Measurements from ENCODE around the gene KIF23. TPM values are rescaled to one million over a fixed set of nuclear protein-coding genes. Genes with fewer than 3 reads are reported as not detected.

The KIF23 gene
- total RNA-seq, 2 experiments from 2014 or later, result 55.6 to 63.1 TPM

DNA sequence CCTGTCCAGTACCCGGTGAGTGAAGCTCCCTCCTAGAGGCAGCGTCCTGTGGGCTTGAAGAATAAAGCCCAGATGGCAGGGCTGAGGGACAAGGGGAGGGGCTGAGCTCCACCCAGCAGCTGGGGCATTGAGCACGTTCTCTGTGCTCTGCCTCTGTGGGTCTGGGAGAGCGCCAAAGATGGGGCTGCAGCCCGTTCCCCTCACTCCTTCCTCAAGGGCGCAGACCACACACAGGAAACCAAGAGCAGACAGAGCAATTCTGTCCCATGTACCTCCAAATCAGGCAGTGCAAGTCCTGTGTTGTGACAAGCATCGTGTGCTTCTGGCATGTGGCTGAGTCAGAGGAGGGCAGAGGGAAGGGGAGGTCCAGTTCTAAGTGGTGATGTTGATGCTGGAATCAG, 15.7 kb upstream of the KIF23 start:
- H3K27ac Mint-ChIP-seq, result no peak overlapping the region
- H3K4me3 Mint-ChIP-seq, result no peak overlapping the region
- ChIA-PET CTCF (no interaction called here), POLR2A (no interaction called here)
- intact Hi-C loops (cut with micrococcal nuclease), result no loop called here
- H3K9me3 Mint-ChIP-seq, result no peaks in the 10 kb centered on the region
- no peaks in the 10 kb centered on the region for H3K36me3 Mint-ChIP-seq
- H3K27me3 Mint-ChIP-seq, result peaks cover 2% of the 10 kb centered on the region
- no peak for DNase-seq
- peaks cover 12% of the 10 kb centered on the region for H3K4me1 Mint-ChIP-seq (ENCODE audit: low read depth)

DNA sequence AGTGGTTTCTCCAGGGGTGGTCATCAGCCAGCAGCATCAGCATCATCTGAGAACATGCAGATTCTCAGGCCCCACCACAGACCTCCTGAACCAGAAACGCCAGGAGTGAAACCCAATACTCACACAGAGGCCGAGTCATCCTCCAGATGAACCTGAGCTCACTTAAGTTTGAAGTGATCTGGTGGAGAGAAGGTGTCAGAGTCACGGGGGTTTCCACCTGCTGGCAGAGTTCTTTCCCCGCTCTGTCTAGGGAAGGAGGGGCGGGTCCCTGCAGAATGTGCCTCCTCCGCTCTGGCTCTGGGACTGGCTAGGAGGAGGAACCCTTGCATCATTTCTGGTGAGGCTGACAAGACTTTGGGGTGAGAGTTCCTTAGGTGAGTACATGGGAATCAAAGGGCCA, 13.3 kb upstream of the KIF23 start:
- ChIA-PET CTCF (interaction anchor here (1.0 kb wide), 1 partner anchor 62 kb away, joined by 3 read pairs; no protein-coding TSS in a partner anchor), POLR2A (interaction anchor here (0.7 kb wide), 1 partner anchor 13 kb away, joined by 3 read pairs; the partner anchor contains the start of gene KIF23)
- H3K4me1 Mint-ChIP-seq (ENCODE audit: low read depth), result peaks cover 8% of the 10 kb centered on the region
- no peaks in the 10 kb centered on the region for H3K36me3 Mint-ChIP-seq
- peak; percentile 51 for DNase-seq
- no peaks in the 10 kb centered on the region for H3K9me3 Mint-ChIP-seq
- H3K27ac Mint-ChIP-seq, result no peak overlapping the region
- H3K27me3 Mint-ChIP-seq, result peaks cover 10% of the 10 kb centered on the region
- intact Hi-C loops (cut with micrococcal nuclease), result no loop called here
- H3K4me3 Mint-ChIP-seq, result no peak overlapping the region

DNA sequence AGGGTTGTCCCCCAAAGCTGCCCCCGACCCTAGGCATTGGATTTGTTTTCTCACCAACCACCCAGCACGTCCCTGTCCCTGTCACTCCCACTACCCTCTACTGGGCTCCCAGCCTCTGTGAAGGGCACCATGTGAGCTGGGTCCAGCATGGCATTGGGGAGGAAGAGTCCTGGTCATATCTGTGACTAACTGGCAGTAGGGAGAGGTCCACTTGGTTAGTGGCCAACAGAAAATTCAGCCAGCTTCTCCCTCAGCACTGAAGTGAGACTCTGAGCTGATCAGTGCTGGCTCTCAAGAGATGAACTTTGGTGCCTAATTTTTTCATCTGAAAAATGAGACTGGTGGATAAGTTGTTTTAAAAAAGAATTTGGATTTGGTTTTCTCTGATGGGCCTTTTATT, 11.3 kb upstream of the KIF23 start:
- intact Hi-C loops (cut with micrococcal nuclease), result no loop called here
- no peaks in the 10 kb centered on the region for H3K9me3 Mint-ChIP-seq
- H3K36me3 Mint-ChIP-seq, result no peaks in the 10 kb centered on the region
- no peak overlapping the region for H3K4me3 Mint-ChIP-seq
- H3K4me1 Mint-ChIP-seq (ENCODE audit: low read depth), result peaks cover 8% of the 10 kb centered on the region
- no peak overlapping the region for H3K27ac Mint-ChIP-seq
- POLR2A ChIA-PET, result no interaction called here
- peaks cover 15% of the 10 kb centered on the region for H3K27me3 Mint-ChIP-seq
- CTCF ChIA-PET, result interaction anchor here (2.6 kb wide), 1 partner anchor 9 kb away, joined by 20 read pairs; no protein-coding TSS in a partner anchor
- no peak for DNase-seq

DNA sequence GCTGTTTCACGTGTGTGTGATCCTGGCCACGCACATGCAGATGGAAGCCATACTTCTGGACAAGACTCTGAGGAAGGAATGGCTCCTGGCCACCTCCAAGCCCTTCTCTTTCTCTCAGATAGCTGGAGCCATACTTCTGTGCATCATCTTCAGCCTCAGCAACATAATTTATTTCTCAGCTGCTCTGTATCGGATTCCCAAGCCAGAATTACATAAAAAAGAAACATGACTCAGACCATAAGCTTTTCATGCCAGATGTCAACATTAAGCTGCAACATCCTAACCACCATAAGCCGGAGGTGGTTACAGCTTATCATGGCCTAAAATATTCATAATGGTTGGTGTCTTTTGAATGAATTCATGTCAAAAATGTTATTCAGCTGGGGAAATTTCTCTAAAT, 10.6 kb upstream of the KIF23 start:
- Mint-ChIP-seq H3K27ac (no peak overlapping the region), H3K9me3 (no peaks in the 10 kb centered on the region), H3K36me3 (no peaks in the 10 kb centered on the region), H3K27me3 (peaks cover 16% of the 10 kb centered on the region), H3K4me3 (no peak overlapping the region), H3K4me1 (ENCODE audit: low read depth) (peaks cover 6% of the 10 kb centered on the region)
- intact Hi-C loops (cut with micrococcal nuclease), result no loop called here
- ChIA-PET POLR2A (interaction anchor here (1.0 kb wide), 1 partner anchor 10 kb away, joined by 3 read pairs; the partner anchor contains the start of gene KIF23), CTCF (interaction anchor here (0.6 to 2.6 kb wide), 2 partner anchors 9 to 1343 kb away, joined by 4 to 20 read pairs; no protein-coding TSS in a partner anchor)
- no peak for DNase-seq

DNA sequence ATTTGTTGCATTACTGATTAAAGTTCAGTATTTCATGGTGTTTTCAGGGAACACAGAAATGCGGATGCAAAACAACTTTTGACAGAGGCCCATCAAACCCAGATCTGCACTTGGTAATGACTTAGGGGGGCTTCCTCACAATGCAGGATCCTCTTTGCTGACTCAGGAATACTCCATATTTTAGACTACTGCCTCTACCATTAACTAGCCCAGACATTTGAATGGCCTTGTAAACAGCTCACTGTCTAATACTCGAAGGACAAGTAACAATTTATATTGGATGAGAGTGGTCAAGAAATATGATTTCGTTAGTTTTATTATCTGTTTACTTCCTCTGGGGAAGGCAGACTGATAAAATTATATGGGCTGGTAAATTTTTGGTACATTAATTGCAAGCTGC, 9.0 kb upstream of the KIF23 start:
- no peak overlapping the region for H3K4me3 Mint-ChIP-seq
- no peaks in the 10 kb centered on the region for H3K36me3 Mint-ChIP-seq
- no peaks in the 10 kb centered on the region for H3K9me3 Mint-ChIP-seq
- H3K27me3 Mint-ChIP-seq, result peaks cover 21% of the 10 kb centered on the region
- peaks cover 4% of the 10 kb centered on the region for H3K4me1 Mint-ChIP-seq (ENCODE audit: low read depth)
- intact Hi-C loops (cut with micrococcal nuclease), result no loop called here
- ChIA-PET CTCF (interaction anchor here (2.6 to 3.7 kb wide), 2 partner anchors 10 to 11 kb away, joined by 14 to 20 read pairs; no protein-coding TSS in a partner anchor), POLR2A (interaction anchor here (1.1 kb wide), 1 partner anchor 48 kb away, joined by 3 read pairs; the partner anchor contains the start of gene RPLP1)
- H3K27ac Mint-ChIP-seq, result no peak overlapping the region
- no peak for DNase-seq

DNA sequence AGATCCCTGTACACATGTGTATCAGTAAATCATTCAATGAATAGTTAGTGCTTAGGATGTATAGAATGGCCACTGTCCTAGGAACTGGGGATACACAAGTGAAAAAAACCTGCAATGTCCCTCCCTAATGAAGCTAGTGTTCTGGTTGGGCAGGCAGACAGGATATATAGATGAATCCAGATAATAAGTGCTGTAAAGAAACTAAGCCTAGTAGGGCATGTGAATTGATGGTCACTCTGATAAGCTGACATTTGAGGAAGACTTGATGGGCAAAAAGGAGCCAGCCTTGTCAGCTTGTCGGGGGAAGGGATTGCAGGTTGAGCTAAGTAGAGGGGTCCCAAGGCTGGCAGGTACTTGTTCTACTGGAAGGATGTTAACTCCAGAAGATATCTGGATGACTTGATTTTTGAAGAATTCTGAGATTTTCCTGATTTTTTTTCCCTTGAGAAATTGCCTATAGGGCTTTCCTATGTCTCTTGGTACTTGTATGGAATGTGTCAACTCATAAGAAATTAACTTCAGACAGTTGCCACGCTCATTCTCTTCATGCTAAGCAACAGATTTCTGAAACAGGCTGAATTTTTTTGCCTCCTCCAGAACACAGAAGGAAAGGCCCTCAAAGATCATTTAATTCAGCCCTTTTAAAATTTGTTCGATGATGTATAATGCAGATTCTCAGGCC, 6.3 kb upstream of the KIF23 start:
- Mint-ChIP-seq H3K4me1 (ENCODE audit: low read depth) (no peaks in the 10 kb centered on the region), H3K27me3 (peaks cover 21% of the 10 kb centered on the region), H3K36me3 (no peaks in the 10 kb centered on the region), H3K4me3 (no peak overlapping the region), H3K27ac (no peak overlapping the region), H3K9me3 (no peaks in the 10 kb centered on the region)
- CTCF ChIA-PET, result interaction anchor here (1.1 to 3.7 kb wide), 2 partner anchors 13 to 58 kb away, joined by 3 to 14 read pairs; no protein-coding TSS in a partner anchor
- intact Hi-C loops (cut with micrococcal nuclease), result no loop called here
- no peak for DNase-seq
- POLR2A ChIA-PET, result interaction anchor here (0.6 kb wide), 1 partner anchor 62 kb away, joined by 4 read pairs; no protein-coding TSS in a partner anchor

DNA sequence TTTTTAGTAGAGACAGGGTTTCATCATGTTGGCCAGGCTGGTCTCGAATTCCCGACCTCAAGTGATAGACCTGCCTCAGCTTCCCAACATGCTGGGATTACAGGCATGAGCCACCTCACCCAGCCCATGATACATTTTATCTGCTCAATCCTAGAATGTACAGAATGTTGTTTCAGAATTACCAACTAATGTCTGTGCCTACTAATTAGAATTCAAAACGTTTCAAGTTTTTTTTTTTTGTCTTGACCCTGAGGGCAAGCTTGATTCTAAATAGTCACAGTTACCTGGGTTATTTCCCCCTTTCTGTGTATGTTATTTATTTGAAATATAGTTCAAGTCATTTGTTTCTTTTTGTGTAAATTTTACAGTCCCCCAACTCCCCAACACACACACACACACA, 5.3 kb upstream of the KIF23 start:
- Mint-ChIP-seq H3K9me3 (no peaks in the 10 kb centered on the region), H3K4me3 (no peak overlapping the region), H3K36me3 (no peaks in the 10 kb centered on the region), H3K27ac (no peak overlapping the region), H3K4me1 (ENCODE audit: low read depth) (peaks cover 6% of the 10 kb centered on the region), H3K27me3 (peaks cover 24% of the 10 kb centered on the region)
- intact Hi-C loops (cut with micrococcal nuclease), result no loop called here
- no peak for DNase-seq
- ChIA-PET POLR2A (no interaction called here), CTCF (interaction anchor here (3.7 kb wide), 1 partner anchor 14 kb away, joined by 14 read pairs; no protein-coding TSS in a partner anchor)

DNA sequence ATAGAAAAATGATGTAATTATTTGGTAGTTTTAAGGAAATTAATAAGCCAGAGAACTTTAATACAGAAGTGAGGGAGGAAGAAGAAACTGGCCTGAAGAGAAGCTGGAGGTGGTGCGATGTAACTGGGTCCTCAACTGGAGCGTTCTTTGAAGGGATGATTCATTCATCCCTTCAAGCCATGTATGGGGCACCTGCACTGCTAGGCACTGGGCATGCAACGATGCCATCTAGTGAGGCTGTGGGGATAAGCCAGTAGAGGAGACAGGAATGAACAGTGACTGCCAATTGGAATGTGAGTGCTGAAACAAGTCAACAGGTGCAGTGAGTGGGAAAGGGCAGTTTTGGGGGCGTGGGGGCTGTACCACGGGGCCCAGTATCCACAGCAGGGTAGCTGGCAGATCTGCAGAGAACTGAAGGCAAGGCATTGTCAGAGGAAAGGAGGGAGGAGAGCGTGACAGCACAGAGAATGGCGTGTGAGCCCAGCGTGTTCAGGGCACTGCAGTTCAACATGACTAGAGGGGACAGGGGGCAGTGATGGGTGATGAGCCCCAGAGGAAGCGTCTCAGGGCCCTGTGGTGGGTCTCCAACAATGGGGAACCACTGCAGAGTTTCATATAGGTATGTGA, 3.8 kb upstream of the KIF23 start:
- no peak overlapping the region for H3K4me3 Mint-ChIP-seq
- no peak overlapping the region for H3K27ac Mint-ChIP-seq
- ChIA-PET CTCF (interaction anchor here (2.7 kb wide), 1 partner anchor 16 kb away, joined by 15 read pairs; no protein-coding TSS in a partner anchor), POLR2A (no interaction called here)
- H3K27me3 Mint-ChIP-seq, result peaks cover 18% of the 10 kb centered on the region
- H3K36me3 Mint-ChIP-seq, result peaks cover 5% of the 10 kb centered on the region
- no peaks in the 10 kb centered on the region for H3K9me3 Mint-ChIP-seq
- H3K4me1 Mint-ChIP-seq (ENCODE audit: low read depth), result peaks cover 11% of the 10 kb centered on the region
- peak; percentile 58 for DNase-seq
- intact Hi-C loops (cut with micrococcal nuclease), result loop anchor here (5.0 kb wide), 1 partner anchor 348 kb away; no protein-coding TSS in a partner anchor

DNA sequence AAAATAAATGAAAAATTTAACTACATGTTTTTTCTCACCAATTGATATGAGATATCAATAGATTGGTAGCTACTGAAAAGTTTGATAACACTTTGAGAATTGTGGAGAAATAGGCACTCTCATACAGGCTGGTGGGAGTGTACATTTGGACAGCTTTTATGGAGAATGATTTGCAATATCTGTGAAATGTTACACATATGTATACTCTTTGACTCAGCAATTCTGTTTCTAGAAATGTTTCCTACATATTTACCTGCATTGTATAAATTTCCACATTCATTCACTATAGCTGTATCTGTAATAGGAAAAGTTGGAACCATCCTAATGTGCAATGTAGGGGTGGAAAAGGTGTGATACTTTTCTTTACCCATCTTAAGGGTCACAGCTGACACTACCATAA, 1.9 kb upstream of the KIF23 start:
- Mint-ChIP-seq H3K4me3 (no peak overlapping the region), H3K27me3 (peaks cover 19% of the 10 kb centered on the region), H3K27ac (no peak overlapping the region), H3K9me3 (no peaks in the 10 kb centered on the region), H3K4me1 (ENCODE audit: low read depth) (peaks cover 13% of the 10 kb centered on the region), H3K36me3 (peaks cover 10% of the 10 kb centered on the region)
- ChIA-PET CTCF (interaction anchor here (0.7 to 3.0 kb wide), 4 partner anchors 18 to 353 kb away, joined by 3 to 15 read pairs (median 12); no protein-coding TSS in a partner anchor), POLR2A (interaction anchor here (1.0 kb wide), 1 partner anchor 40 kb away, joined by 4 read pairs; the partner anchor contains the start of gene RPLP1)
- intact Hi-C loops (cut with micrococcal nuclease), result loop anchor here (5.0 kb wide), 1 partner anchor 350 kb away; no protein-coding TSS in a partner anchor
- DNase-seq, result no peak

DNA sequence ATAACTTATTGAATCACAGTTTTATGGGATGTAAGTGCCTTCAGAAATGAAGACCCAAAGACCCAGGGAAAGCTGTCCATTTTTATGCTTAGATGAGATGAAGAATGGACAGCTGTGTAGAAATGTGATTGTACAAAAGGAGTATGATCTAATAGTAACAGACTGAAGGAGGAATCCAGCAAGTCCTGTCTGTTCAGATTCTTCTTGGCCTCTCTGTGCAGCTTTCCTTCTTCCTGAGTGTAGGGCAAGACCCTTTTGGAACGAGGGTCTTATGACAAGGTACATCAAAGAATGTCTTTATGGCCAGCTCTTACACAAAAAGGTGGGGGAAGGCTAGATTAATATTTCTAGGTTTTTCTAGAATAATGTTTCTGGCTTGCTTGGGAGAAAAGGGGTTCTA, 1.4 kb upstream of the KIF23 start:
- DNase-seq, result no peak
- intact Hi-C loops (cut with micrococcal nuclease), result loop anchor here (5.0 kb wide), 1 partner anchor 350 kb away; no protein-coding TSS in a partner anchor
- Mint-ChIP-seq H3K27me3 (peaks cover 17% of the 10 kb centered on the region), H3K4me1 (ENCODE audit: low read depth) (peaks cover 13% of the 10 kb centered on the region), H3K9me3 (no peaks in the 10 kb centered on the region), H3K4me3 (no peak overlapping the region), H3K36me3 (peaks cover 13% of the 10 kb centered on the region), H3K27ac (no peak overlapping the region)
- ChIA-PET POLR2A (interaction anchor here (1.0 kb wide), 1 partner anchor 40 kb away, joined by 4 read pairs; the partner anchor contains the start of gene RPLP1), CTCF (interaction anchor here (0.7 to 3.0 kb wide), 4 partner anchors 18 to 354 kb away, joined by 3 to 15 read pairs (median 12); no protein-coding TSS in a partner anchor)

DNA sequence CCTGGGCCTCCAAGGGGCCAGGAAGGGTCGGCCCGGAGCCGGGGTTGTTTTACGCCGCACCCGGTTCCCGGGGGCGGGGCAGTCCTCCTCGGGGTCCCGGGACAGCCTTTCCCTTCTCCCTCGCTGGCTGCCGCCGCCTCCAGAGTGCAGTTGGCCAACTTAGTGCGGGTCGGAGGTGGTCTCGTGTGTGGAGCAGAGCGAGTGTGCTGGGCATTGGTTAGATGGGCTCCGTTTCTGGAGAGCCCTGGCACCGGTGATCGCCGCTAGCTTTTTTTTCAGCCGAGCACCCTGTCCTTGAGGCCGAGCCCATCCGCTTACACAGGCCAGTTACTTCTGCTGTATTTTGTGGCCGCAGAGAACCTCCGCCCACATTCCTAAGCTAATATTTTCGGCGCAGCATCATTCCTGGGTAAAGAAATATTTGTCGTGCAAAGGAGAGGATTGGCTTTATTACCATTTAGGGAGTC, 585 bp downstream of the KIF23 start:
- intact Hi-C loops (cut with micrococcal nuclease), result loop anchor here (1.0 to 5.0 kb wide), 5 partner anchors 29 to 352 kb away; partner anchors contain the start of genes GLCE and RPLP1
- Mint-ChIP-seq H3K4me3 (peak overlapping the region; percentile 82), H3K4me1 (ENCODE audit: low read depth) (peaks cover 13% of the 10 kb centered on the region), H3K27me3 (peaks cover 11% of the 10 kb centered on the region), H3K36me3 (peaks cover 28% of the 10 kb centered on the region), H3K9me3 (no peaks in the 10 kb centered on the region), H3K27ac (no peak overlapping the region)
- ChIA-PET CTCF (interaction anchor here (0.5 to 1.4 kb wide), 5 partner anchors 20 to 252 kb away, joined by 3 to 5 read pairs (median 3); no protein-coding TSS in a partner anchor), POLR2A (interaction anchor here (1.0 to 2.0 kb wide), 3 partner anchors 14 to 48 kb away, joined by 3 to 28 read pairs (median 4); partner anchors contain the start of gene RPLP1)
- peak; percentile 31 for DNase-seq
